Stimulated activated CD8-positive, alpha-beta memory T cell treated with anti-CD3 and anti-CD28 coated beads, Interleukin-4, amount 100 ng/mL, for 24 hours (primary cell): Measurements from ENCODE around the gene NHS.
"Not testable (repeated sequence)": the region's sequence is repeated elsewhere in the genome, so short reads cannot be mapped to it uniquely, and the experiment has no call there.

Experiments
- DNase-seq: peaks from one replicate; pipeline ENCODE4 v3.0.0-alpha.2; 2020; ENCODE audit warnings: low read depth

NHS gene

DNA sequence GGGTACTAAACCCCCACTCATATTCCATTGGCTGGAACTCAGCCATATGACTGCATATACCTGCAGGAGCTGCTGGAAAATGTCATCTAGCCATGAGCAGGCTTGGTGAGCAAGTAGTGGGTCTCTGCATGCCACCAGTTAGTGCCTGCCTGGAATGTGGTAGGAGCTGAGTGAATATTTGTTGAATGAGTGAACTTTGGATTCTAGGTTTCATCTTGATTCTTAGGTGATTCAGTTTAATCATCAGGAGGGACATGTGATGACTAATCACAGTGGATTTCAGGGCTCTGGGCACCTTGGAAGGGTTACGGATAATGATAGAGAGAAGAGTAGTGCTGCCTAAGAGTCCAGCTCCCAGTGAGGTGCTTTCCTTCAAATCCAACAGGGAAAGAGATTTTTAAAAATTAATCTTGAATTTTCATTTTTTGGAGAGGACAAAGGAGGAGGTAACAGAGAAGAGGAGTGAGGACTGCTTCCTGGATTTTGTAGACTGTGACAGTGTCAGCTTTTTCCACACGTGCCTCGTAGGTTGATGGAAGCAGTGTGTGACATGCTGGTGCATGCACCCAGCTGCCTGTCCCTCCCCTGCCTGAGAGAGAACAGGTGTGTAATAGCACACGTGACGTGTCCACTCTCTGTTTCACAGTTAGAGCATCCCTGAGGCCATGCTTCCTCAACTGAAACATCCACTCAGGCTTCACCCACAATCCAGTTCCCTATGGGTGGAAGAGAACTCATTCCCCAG is 30.4 kb downstream of the NHS start:
- DNase-seq, result no peak

DNA sequence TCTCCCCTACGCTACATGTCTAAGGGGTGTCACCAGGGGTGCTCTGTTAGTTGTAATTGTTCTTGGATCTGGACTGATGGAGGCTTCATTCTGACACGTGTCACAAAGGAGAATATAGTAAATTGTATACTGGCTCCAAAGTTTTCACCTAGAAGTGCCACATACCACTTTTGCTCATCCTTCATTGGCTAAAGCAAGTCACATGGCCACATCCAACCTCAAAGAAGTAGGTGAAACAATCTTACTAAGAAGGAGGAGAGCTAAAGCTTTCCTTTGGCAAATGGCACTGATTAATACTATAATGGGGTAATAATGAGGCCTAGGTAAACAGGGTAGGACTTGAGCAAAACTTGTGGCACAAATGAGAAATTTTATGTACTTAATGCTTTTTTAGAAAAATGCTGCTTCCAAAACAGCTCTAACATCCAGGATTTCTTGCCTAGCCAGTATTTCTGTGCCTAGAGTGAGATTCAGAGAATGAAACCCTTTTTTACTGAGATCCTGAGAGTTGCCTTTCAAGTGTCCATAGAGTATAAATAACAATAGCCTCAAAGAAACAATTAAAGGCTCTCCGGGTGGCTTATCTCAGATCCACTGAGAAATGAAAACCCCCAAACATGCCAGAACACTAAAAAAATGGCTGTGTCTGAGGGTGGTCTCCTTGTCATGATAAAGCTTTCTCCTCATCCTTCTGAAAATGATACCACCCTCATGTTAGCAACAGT is 34.7 kb downstream of the NHS start:
- DNase-seq, result no peak

DNA sequence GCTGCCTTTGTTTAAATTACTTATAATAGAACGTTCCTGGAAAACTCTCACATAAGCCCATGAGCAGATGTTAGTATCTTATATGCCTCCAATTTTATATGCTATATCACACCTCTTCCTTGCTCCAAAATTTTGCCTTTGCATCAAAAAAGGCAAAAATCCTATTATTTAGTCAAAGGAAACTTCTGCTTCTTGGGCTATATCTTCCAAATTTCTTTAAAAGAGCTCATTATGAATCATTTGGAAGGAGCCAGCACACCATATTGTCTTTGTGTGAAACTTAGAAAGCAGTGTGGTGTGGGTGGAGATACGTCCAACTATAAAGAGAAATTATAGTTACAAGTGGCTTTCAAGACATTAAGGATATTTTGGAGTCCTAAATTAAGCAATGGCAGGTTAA is 35.7 kb downstream of the NHS start:
- DNase-seq, result no peak

DNA sequence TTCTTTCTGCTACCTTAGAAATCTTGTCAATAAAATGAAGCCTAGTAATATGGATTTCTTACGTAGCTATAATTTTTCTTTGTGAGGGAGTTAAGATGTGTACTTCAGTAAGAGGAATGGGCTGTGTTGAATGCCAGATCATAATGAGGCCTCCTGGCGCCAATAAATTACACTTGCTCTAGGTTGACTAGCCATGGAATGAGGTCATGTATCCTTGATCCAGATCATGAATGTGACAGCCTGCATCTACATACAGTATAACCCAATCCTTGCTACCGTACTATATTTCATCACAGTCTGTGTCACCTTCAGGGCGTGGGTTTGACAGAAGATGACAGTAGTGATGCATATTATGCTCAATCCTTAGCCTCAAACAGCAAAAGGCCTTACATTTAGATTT is 36.2 kb downstream of the NHS start:
- DNase-seq, result no peak

DNA sequence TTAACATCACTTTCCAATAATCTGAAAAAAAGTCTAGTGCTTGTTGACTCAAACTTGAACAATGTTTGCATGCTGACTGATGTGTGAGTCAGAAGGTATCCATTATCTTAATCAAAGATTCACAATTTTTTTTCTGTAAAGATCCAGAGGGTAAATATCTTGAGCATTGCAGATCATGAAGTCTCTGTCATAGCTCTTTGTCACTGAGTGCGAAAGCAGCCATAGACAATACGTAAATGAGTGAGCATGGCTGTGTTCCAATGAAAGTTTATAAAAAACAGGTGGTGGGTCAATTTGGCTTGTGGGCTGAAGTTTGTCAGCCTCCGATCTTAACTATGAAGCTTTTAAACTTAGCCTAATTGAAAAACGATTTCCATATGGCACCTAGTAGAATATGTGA is 37.7 kb downstream of the NHS start:
- no peak for DNase-seq

DNA sequence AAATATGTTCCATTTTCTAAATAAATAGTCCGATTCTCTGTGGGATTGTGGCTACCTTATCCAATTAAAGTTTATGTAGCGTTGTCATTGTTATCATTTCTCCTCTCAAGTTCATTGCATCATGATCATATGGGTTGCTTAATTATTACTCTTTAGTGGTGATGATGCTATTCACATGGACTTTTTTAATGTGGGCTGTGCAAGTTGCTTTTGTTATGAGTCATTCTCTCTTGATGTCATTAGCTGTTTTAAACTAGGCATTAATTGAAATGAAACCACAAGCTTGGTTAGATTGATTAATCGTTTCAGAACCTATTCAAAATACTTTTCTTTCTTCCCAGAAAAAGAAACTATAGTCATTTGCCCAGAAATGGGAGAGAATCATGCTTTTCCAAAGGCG is 38.2 kb downstream of the NHS start:
- no peak for DNase-seq

DNA sequence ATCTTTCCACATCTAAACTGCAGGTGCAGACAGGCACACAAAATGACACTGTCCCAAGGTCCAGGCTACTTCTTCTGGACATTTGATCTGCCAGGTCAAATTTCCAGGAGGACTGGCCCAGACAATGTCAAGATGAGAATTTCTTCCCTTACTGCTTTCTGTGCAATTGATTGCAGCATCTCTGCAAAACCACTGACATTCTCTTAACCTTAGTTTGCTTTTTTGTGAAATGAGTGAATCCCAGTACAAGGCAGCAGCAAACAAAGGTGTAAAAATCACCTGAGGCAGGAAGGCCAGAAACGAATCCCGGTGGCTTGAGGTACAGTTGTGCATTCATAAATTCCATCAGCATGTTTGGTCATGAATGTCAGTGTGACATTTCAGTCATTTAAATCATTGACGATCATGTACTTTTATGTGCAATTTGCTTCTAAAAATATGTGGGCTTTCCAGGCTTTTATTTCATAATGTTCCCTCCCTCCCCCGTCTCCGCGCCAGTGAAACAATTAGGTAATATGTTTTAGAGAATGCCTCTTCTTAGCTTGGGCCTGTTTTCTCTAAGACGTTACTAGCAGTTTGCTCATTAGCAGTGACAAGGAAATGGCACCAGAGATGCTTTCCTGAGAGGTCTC is 39.1 kb downstream of the NHS start:
- DNase-seq, result no peak

DNA sequence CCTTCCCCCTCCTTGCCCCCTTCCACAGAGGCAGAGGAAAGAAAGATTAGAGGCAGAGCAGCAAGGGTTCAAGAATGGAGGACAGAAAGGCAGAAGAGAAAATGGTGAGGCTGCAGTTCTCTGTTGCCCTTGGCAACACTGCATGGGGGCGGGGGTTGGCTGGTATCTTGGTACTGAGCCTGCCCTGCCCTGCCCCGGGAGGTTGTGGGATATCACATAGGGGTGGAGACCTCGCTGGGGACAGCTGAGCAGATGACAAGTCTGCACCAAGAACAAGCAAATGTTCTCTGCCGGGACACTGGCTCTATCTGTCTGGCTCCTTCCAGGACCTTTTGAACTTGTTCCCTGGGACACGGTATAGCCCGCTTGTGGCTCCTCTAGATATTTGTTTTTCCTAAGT is 39.8 kb downstream of the NHS start:
- no peak for DNase-seq

DNA sequence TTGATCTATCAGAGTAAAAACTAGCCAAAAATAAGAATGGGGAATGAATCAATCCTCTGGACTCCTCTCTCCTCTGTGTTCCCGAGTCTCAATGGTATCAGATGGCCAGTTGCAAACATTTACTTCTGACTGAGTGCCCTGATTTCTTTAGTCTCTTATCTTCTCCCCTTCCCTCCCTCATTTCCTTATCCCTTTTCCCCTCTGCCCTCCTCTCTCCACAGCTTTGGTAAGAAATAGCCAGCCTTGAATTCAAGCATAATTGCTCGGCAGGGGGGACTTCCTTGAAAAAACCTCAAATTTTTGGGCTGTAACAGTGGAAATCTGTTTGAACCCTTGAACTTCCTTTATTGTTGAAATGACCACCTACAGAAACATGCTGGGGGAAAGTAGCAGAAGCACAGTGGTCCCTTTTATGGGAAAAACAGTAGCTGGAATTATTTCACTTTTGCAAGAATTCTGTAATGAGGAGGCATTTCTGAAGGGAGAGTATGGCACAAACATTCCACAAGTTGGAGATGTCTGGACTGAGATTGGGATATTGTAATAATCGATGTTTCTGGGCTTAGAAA is 40.3 kb downstream of the NHS start:
- DNase-seq, result no peak

DNA sequence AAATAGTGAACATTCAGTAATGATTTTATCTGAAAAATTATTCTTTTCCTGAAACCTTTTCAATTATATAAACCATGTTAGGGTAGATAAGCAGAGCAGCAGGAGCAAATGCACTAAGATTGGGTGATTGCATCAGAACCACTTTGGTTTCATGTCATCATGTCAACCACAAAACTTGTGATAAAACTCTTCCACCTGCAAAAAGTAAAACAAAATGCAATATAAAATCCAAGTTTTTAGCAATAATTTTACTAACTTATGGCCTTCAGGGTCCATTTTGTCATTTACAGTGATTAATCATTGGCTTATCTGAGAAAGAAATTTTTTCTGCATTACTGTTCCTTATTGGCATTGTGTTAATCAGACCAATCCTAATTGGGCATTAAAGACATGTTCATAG is 42.4 kb downstream of the NHS start:
- DNase-seq, result no peak

DNA sequence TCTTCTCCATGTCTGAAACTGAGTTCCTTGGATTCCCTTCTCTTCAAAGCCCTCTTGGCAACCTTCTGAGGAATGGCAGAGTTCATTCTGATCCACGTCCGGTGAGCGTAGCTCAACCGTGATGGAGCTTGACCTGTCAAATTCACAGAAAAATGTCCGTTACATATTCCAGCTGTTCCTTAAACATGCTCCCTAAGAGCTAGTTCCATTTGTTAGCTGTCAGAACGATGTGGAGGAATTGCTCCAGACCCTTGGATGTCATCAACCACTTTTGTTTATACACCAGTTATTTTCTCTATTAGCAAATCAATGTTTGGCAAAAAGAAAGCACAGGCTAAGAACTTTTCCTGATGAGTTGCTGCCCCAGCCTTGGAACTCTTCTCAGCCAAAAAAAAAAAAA is 50.1 kb downstream of the NHS start:
- no peak for DNase-seq

DNA sequence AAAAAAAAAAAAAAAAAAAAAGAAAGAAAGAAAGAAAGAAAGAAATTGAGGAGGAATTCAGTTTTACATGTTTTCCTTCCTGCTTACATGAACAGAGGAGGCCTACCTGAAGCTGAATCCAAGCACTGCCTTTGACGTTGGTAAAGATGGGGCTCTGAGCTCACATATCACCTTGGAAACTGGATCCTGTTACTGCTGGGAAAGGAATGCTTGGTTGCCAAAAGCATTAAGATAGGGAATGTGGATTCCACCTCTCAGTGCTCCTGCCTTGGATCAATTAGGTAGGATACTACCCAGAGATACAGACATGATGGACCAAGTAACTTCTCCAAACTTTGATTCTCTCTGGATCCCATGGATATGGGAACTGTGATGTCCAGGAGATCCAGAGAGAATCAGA is 50.6 kb downstream of the NHS start:
- DNase-seq, result no peak

DNA sequence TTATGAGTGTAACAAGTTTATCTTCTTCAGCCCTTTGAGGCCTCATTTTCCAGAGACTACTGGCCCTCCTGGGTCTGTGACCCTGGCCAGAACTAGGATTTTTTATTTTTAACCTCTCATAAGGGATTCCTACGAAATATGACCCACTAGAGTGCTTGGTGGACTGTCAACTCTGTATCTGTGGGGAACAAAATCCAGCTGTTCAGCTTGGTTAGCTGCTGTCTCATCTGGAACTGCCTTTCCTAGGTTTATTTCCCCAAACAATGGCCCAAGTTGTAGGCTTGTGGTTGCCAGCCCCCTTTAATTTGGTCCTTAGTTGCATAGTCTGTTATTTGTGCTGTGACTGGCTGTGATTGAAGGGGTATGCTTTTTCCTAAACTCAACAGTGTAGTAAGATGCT is 56.2 kb downstream of the NHS start:
- no peak for DNase-seq

DNA sequence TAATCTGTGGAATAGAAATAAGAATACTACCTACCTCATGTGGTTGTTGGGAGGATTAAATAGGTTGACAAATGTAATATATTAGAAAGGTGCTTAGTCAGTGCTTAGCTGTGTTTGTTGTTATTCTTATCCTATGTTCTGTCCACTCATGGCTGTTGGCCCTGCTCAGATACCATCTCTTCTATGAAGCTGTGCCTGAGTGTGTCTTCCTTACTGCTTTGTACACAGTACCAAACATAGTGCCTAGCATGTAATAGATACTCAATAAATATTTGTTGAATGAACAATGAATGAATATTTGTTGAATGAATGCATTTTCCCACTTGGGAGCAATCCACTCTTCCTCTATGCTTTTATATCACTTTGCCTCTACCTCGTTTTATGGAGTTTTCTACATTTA is 57.2 kb downstream of the NHS start:
- no peak for DNase-seq

DNA sequence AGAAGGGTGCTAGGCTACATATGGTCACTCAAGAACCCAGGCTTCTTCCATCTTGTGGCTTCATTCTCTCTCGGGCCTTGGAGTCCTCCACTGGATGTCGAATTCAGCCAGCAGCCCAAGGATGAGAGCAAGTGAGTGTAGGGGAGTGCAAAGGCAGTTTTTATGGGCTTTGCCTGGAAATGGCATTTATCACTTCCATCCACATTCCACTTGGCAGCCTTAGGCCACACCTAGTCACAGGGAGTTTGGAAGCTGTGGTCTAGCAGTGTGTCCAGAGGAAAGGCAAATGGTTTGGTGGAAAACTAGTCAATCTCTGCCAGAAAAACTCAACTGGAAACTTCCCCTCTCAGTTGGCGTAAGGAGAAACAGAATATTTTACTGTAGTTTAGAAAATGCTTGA is 59.0 kb downstream of the NHS start:
- no peak for DNase-seq

DNA sequence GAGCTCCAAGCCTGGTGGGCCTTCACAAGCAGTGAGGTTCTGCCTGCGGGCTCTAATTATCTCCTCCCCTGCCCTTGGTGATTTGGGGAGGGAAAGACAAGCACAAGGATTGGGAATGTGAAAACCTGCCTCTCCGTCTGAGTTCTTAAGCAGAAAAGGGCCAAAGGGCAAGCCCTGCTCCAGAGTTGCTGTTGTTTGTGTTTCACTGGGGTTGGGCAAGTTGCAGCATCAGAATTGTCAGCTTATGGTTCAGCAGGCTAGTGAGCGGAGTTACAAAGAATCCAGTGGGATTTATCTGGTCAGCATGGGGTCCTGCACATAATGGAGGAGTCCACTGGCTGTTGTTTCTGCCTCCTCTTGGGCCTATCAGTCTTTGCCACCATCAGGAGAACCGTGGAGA is 60.5 kb downstream of the NHS start:
- DNase-seq, result no peak

DNA sequence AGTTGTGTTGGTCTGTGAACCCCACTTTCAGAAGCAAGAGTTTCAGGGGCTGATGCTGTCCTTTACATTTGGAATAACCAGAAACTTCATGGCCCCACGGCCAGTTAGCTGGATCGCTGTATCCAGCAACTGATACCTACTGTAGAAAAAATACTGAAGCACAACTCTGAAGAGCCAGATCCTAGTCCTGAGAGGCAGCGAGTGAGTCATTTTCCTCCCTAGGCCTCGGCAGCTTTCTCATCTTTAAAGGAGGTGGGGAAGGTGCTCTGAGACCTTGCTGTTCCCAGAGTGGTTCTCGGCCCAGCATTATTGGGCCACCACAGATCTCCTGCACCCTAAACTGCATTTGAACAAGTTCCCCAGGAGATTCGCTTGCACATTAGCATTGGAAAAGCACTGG is 63.2 kb downstream of the NHS start:
- no peak for DNase-seq

DNA sequence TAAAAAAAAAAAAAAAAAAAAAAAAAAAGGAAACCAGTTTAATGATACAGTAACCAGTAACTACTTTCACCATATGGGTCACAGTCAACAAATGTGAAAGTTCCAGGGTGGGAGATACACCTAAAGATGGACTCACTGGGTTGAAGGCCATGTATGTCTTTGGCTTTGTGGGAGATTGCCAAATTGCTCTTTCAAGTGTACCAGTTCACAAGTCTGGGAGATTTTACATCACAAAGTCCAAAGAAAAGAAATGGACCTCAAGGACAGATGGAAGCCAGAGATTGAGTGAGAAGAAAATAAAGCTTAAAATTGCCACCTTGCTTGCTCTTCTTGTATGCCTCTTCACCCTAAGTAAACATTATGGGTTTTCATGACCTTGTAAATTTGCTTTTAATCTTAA is 65.3 kb downstream of the NHS start:
- no peak for DNase-seq

DNA sequence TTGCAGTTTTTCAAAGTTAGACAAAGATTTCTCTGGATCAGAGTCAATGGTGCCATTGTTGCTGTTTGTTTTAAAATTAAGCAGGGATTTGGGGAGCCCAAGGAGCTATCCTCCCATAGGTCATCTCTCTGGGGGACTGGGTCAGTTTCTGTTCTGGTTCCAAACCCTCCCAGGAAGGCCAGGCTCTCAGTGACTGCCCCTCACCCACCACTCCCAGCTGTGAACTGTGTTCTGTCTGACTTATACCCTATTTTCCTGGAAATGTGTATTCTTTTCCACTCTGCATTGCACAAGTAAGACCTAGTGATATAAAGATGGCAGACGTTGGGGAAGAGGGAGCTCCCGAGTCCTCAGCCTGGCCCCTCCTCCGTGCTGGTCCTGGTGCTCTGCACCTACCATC is 65.8 kb downstream of the NHS start:
- DNase-seq, result no peak

DNA sequence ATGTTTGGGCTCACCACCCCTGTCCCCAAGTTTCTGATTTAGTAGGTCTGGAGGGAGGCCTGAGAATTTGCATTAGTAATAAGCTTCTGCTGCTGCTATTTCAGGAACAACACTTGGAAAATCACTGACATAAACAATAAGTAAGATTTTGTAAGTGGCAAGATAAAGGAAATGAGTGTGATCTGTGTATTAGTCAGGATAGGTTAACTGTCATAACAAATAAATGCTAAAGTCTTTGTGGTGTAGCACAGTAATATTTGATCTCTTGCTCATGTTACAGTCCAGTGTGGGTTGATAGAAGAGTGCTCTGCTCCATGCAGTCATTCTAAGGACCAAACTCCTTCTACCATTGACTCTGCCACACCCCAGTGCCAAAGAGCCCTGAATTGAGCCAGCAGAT is 67.0 kb downstream of the NHS start:
- DNase-seq, result no peak

DNA sequence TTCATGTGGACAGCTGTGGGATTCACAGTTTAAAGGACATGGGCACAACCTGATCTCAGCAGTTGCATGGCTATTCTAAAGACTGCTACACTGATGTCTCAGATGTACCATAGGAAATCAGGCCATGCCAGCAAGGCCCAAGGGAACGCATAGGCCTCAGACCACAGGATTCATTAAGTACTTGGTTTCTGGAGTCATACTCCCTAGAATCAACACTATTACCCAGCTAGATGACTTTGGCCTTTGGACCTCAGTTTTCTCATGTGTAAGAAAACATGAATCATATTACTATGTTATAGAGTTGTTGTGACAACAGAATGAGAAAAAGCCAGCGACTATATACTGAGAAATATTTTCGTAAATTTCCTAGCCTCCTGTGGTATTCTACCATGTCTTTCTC is 67.9 kb downstream of the NHS start:
- DNase-seq, result no peak

DNA sequence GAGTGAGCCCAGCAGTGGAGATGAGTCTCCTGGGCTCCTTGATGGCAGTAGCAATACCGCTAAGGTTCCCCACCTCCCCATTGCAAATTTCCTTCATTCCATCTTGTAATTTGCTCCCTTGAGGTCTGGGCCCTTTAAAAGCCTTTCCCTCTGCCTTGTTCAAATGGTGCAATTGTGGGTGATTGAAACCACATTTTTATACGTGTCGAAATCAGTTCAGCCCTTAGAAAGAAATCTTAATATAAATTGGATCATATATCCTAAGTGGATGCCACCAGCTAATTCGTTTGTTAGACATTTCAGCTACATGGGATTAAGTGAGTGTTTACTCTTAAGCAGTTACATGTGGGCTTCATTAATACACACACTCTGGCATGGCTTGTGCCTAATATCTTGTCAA is 68.6 kb downstream of the NHS start:
- no peak for DNase-seq

DNA sequence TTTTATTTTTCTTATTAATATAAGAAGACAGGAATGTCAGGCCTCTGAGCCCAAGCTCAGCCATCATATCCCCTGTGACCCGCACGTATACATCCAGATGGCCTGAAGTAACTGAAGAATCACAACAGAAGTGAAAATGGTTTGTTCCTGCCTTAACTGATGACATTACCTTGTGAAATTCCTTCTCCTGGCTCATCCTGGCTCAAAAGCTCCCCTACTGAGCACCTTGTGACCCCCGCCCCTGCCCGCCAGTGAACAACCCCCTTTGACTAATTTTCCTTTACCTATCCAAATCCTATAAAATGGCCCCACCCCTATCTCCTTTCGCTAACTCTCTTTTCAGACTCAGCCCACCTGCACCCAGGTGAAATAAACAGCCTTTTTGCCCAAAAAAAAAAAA is 71.3 kb downstream of the NHS start:
- DNase-seq, result not testable (repeated sequence)
